Activated naive CD4-positive, alpha-beta T cell treated with Interleukin-2 at 50 U/mL for 16 hours (primary cell): ENCODE results near the gene EIF4G2.
A peak's percentile ranks its signal among the peaks of the same experiment; 100 is the strongest.

Experiments used
- DNase-seq: peaks from one replicate; pipeline ENCODE4 v3.0.0-alpha.2; 2020

The EIF4G2 gene

DNA sequence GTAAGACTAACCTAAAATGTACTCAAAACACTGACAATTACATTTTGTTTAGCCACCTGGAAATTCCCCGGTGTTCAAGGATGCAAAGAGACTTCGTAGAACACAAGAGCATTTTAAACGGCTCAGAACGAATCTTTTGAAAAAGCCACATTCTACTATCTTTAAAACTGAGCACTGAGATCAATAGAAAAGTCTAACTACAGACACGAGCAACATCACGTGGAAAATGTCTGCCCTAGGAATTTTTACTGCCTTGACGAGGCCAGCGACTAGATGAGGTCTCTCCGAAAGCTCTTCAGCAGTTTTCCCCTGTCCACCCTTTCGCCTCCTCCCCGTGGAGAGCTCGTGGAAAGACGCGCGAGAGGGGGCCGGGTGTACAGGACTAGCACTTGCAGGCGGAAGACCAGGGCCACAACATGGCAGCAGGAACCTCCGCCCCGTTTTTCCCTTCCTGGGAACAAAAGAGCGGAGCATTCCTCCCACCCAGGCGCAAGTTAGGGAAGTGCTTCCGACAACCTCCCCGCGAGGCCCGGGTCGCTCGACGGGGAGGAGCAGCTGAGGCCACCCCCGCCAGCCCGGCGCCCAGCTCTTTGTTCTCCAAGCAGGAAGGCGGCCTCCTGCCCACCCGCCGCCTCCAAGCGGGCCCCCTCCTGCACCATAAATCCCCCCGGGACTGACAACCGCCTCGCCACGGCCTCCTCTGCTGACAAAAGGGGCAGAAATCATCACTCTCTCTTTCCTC lies 1.1 kb downstream of the EIF4G2 start:
- DNase-seq: peak; percentile 52

DNA sequence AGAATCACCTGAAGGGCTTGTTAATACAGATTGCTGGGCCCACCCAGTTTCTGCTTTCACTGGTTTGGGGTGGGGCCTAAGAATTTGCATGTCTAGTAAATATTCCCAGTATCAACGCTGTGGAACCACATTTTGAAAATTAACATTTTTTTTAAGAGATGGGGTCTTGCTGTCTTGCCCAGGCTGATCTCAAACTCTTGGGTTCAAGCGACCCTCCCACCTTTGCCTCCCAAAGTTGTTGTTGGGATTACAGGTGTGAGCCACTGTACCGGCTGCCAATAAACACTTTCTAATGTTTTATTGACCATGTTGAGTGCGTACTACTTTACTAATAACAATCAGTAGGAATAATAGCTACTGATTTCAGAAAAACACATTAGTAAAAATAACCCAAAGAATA lies 2.5 kb downstream of the EIF4G2 start:
- no peak for DNase-seq

DNA sequence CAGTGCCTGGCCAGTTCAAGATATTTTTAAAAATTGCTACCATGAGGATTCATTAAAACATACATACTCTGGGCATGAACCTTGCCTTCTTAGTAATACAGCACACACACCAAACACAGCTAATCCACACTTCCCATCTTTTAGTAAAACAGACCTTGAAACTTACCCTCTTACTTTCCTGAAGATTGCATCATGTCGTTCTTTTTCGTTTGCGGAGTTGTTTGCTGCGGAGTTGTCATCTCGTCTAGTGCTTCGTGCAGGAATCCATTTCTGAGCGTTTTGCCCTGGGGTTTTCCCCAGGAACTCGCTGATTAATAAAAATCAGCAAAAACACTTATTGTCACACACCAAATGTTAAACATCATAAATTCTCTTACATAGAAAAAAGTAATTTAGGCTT lies 3.0 kb downstream of the EIF4G2 start:
- no peak for DNase-seq

DNA sequence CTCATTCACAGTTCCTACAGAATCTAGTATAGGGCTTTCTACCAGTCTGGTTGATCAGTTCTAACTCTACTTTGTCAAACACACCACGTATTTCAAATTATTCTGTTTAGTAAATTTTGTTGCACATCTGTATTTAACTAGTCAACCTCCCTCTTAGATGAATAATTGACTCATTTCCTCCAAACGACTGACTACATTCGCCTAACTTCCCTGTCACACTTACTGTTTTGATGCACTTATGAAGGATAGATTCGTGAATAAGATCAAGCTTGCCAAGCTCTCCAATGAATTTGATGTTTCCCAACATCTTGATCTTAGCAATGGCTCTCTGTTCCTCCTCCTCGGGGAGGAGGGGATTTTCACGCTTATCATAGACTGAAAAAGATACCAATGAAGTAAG lies 5.0 kb downstream of the EIF4G2 start:
- no peak for DNase-seq

DNA sequence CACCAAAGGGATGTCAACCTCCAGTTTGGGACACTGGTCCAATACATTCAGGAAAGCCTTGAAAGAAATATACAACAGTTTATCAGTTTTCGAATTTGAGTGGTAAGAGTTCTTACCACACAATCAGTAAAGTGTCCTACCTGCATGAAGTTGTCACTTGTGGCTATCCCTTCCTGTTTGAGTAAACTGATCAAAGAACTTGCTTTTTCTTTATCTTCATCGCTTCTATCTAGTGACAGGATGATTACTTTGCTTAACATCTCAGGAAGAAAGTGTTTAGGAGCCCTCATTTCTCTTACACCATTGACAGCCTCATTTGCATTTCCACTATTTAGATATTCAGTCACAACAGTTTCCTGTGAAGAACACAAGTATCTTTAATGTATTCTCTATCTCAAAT lies 8.4 kb downstream of the EIF4G2 start:
- DNase-seq: no peak

DNA sequence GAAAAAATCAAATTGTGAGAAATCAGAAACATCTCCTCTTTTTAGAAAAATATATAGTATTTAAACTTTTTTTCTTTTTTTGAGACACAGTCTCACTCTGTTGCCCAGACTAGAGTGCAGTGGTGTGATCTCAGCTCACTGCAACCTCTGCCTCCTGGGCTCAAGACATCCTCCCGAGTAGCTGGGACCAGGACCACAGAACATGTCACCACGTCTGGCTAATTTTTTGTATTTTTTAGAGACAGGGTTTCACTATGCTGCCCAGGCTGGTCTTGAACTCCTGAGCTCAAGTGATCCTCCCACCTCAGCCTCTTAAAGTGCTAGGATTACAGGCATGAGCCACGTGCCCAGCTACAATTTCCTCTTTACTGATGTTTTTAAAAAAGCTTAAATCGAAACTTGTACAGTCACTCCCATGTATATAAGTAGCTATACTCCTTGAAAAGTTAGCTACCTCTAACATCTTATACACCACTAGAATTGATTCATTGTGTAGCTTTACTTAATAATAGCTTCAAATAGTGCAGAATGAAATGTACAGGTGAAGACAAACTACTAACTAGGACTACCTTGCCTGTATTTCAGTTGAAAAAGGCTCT lies 10.3 kb downstream of the EIF4G2 start:
- DNase-seq: no peak

DNA sequence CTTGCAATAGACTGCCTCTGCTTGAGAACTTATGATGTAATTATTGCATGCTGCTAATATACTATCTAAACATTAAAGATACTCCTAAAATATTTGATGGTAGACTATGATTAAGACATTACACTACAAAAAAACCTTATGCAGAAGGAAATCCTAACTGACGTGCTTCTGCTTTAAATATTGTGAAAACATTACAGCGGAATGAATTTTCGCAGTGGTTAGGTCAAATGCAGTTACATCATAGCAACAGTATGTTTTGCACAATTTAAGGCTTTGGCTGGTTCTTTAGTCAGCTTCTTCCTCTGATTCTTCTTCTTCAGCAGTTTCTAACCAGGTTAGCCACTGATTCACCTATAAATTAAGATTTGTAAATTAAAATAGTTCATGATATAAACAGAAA lies 11.2 kb downstream of the EIF4G2 start:
- no peak for DNase-seq

DNA sequence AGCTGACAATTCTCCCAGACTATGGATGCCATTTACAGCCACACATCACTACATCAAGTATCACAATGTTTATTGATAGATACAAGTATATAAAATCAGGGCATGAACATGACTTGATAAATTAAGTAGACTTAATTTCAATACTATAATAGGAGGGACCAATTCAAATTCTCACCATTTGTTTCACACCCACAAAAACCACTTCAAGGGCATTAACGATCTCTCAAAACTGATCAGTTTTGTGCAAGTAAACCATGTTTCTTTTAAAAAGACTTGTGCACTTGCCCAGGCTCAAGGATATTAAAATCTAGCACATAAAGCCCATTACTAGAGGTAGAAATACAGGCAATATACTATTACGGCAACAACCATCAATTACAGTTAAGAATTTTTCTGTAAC lies 11.7 kb downstream of the EIF4G2 start:
- DNase-seq: no peak

DNA sequence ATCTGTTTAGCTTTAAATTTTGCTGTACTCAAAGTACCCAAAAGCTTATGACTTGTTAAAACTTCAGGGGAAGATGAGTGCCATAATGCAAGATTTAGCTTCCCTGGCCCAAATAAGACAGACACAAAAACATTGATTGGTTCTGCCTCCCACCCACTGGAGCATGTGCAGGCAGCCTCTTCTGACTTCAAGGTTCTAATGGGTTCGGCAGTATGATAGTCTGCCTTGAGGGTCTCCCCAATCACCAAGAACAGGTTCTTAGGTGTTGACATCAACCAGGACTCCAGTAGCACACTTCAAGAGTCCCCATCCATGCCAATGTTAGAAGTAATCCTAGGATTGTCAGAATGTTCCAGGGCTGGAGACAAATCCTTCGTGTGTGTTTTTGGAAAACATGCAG lies 12.5 kb downstream of the EIF4G2 start:
- DNase-seq: no peak

DNA sequence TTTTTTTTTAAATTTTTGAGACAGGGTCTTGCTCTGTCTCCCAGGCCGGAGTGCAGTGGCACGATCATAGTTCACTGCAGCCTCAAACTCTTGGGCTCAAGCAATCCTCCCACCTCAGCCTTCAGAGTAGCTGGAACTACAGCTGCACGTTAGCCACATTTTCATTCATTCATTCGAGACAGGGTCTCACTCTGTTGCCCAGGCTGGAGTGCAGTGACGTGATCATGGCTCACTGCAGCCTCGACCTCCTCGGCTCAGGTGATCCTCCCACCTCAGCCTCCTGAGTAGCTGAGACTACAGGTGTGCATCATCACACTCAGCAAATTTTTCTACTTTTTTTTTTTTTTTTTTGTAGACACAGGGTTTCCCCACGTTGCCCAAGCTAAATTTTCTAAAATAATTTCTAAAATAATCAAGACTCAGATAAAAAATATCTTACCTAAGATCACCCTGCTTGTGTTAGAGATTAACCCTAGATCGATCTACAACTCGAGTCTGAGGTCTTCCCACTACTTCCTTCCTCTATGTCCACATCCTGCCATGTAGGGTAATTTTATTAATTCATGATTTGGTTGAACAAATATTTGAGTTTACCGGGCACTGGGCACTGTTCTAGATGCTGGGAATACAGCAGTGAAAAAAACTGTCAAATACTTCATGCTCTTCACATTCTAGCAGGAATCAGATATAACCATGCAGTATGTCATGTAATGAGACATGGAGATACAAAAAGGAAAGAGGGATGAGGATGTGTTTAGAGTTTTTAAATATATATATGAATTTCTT lies 15.1 kb downstream of the EIF4G2 start:
- DNase-seq: no peak

DNA sequence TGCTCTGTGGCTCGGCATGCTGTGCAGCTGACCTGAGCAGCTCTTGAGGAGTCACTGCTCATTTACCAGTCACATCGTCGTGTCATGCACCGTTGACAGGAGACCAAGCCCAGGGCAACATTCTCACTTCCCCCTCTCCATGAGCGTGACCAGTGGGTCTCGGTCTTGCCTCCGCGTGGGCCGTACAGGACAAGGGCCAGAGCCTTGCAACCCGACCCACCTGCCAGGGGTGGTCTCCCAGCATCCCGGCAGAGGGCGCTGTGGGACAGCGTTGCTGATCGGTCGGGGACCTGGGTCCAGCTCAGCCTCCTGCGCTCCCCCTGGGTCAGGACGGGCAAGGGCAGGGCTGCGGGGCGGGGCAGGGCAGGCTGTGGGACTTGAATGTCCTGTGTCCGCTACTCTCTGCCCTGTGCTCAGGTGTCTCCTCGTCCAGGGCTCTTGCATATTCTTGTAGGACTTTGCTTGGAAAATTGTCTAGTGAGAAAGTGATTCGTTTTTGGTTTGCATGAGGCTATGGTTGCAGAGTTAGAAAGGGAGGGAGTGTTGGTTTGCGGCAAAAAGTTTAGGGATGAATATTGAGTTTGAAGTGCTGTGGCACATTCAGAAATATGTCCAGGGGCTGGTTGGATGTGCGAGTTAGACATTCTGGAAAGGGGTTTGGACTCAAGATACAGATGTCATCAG lies 16.2 kb downstream of the EIF4G2 start:
- DNase-seq: peak; percentile 83

DNA sequence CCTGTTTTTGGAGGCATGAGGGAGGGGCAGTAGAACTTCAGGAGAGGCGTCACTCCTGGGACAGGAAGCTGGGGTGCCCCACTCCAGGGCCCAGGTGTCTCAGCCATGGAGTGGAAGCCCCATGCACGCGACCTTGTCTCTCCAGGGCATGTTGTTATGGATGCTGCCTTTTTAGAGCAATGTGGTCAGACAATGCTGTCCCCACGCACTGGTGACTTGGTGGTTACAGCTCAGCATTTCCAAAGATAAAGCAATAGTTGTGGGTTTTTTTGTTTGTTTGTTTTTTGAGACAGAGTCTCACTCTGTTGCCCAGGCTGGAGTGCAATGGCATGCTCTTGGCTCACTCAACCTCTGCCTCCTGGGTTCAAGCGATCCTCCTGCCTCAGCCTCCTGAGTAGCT lies 22.3 kb downstream of the EIF4G2 start:
- no peak for DNase-seq

DNA sequence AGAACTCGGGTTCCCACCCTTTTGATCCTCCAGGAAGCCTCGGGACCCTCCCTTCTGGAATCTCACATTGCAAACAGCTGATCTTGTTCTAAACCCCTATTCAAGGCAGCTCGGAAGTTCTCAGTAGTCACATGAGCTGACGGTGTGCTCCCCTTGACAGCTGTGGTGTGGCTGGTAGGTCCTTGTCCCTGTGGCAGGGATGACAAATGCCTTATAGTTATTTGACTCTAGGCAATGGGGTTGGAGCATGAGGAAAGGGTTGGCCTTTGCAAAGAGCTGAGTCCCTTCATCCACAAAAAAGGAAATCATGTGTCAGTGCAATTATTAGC lies 23.6 kb downstream of the EIF4G2 start:
- no peak for DNase-seq

DNA sequence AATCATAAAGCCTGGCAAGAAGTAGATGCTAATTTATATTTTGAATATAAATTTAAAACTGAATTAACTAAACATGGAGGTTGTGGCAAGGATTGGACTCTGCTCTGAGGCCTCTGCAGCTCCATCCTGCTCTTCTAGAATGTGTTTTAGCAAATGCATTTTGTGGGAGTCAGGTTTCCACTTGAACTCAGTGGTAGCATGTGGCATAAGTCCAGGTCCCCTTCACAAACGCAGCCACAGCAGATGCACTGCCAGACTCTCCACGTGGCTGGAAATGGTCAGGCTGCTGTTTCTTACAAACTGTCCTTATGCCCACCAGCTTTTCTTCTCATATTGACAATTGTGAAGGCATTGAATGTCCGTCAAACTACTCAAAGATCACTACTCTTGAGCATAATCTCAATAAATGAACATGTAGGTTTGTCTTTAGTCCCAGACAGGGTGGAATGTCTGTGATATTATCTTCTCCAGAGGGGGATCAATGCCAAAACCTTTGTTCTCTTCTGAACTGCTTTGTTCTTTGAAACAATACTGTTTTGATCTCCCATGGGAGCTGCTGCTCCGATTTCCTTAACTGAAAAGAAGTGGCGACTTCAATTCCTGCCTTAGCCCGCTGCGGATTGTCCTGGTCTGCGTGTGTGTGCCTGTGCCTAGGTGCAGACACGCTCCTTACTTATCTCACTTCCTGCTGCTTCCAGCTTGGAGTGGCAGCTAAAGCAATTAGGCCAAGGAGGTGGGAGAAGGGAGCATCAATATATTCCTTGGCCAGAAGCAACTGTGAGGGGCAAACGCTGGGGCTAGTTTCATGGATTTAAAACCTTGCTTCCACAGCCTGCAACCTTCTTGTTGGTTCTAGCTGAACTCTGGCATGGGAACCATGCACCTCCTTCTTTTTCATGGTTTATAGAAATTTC lies 24.2 kb downstream of the EIF4G2 start:
- no peak for DNase-seq

DNA sequence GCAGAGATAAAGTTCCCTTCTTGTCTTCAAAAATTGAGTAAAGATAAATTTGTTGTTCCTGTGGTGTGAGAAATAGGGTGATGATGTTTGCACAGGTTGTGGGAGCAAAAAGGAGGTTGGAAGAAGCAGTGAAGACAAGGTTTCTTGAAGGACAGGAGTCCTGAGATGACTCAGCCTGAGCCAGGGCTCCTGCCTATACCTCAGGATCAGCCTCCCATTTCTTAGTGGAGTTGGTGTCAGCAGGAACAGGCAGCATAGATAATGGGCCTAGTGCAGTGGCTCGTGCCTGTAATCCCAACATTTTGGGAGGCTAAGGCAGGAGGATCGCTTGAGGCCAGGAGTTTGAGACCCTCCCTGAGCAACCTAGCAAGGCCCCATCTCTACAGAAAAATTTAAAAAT lies 28.7 kb downstream of the EIF4G2 start:
- no peak for DNase-seq

DNA sequence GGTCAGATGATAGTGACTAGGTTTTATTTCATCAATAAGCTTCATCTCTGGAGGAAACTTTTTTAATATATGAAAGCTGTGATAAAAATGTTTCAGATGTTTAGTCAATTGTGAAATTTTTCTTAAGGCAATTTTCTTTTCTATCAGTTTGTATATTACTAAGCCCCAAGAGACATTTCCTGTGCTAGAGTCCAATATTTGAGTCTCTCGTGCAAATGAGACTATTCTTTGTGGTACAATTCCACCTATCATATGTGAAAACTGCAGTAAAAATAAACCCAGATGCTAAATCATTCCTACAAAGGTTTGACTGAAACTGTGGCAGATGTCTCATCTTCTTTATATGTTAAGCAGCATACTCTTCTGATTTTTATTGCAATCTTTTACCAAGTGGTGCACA lies 29.6 kb downstream of the EIF4G2 start:
- no peak for DNase-seq

DNA sequence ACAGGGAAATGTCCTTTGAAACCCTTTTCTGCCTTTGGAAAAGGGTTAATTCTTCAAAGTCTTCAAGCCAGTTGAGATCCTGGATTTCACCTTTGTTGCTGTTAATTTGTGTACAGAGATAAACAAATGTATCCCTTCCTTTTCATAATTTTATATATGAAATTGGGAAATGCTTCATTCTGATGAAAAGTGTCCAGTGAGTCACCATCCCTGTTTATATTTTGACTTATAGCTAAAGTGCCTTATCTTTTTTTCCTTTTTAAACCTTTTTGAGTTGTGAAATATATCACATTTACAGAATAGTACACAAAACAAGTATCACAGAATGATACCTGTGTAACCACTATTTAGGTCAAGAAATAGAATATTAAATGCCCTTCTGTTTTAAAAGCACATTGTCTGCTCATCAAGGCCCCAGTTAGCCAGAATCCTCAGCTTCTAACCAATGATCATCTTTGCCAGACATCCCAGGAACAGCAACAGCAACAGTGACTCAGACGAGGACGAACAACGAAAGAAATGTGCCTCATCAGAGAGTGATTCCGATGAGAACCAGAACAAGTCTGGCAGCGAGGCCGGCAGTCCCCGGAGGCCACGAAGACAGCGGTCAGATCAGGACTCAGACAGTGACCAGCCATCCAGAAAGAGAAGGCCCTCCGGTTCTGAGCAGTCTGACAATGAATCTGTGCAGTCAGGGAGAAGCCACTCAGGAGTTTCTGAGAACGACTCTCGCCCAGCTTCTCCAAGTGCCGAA lies 30.3 kb downstream of the EIF4G2 start:
- no peak for DNase-seq

DNA sequence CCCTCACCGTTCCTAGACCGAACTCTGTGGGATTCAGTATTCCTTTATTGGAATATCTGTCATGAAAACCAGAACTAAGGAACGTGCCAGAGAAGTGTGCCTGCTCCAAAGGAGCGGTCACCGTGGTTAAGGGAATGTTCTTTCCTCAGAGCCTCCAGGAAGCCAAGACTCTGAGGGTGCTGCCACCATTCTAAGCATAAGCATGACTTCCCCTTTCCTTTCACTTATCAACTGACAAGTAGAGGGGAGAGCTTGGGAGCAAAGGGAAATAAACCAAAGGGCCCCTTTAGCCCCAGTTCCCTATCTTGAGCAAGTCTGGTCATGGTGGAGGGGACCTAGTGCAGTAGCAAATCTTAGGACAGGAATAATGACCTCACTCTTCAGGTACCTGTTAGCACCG lies 30.9 kb downstream of the EIF4G2 start:
- DNase-seq: no peak

DNA sequence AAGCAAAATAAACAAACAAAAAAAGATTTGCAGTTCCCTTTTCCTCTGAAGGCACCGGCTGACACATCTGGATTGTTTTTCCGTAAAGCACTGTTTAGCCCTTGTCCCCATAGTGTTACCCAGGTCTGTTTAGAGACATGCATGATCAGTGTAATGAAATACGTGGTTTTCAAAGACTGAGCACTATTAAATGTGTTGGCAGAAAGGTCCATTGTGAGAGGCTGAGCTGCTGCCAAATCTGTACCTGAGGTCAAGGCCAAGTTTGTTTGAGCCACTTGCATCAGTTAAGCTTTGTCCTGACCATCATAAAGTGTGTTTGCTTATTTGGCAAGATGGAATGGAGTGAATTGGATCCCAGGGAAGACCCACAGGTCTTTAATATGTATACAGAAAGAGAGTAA lies 31.3 kb downstream of the EIF4G2 start:
- no peak for DNase-seq

DNA sequence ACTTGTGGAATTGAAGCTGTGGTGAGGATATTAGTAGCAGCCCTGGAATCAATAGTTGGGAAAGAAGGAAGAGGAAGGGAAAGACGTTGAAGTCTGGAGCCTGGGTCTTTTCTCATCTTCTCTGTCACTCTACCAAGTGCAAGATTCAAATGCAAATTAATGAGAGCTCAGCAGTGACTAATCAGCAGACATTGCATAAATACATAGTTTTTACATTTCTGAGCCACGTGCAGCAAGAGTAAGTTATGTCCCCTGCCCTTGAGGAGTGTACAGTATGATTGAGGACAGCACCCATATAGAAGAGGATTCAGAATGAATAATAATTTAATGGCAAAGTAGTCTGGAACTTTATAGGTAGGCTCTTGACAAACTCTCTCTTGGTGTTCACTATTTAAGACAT lies 33.9 kb downstream of the EIF4G2 start:
- no peak for DNase-seq

DNA sequence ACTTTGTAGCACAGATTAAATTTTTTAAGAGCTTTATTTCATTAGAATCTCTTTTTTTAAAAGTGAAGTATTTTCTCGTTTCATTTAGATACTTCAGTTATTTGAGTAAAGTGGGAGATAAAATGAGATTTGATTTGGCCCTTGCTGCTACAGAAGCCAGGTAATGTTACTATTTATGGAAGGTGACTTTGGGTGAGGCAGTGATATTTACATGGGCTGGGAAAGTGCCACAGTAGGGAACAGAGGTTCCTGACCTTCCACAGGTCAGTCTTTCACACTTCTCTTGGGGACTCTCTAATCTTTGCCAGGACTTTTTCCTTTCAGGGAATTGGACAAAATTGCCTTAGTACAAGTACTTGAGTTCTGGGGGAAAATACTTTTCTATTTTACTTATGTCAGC lies 37.3 kb downstream of the EIF4G2 start:
- no peak for DNase-seq
